ENCODE results near the gene EFCAB12. TPM values are rescaled to one million over a fixed set of nuclear protein-coding genes. Genes with fewer than 3 reads are reported as not detected.

Gene EFCAB12
- total RNA-seq, 2 experiments from 2014 or later, result 0.56 to 0.73 TPM

DNA sequence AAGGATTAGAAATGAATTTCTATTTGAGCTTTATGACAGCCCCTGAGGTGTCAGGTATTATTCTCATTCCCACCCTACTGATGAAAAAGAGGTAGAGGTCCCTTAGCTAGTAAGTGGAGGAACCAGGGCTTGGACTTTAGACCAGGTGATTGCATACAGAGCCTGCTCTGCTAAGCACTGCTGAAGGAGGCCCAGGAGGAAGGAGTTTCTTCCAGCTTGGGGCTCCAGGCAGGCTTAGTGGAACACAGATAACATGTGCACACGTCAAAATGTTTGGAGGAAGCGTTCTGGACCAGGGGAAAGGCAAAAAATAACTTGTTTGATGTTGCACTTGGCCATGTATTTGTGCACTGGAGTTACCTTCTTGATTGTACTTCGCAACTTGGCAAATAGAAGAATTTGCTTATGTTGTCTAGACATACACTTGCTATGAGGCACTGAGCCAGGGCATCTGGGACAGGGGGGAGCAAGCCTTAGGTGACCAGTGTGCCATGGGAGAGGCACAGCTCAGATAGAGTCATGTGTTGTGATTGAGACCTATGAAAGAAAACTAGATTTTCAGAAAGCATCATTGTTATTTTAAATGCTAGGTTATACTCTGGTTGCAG, 34.0 kb upstream of the EFCAB12 start:
- no peak for DNase-seq
- no peak for ATAC-seq
- intact Hi-C loops (cut with DNase I, micrococcal nuclease), result no loop called here
- no peaks in the 10 kb centered on the region for H3K27me3 Mint-ChIP-seq
- CTCF ChIA-PET, result no interaction called here
- no peaks in the 10 kb centered on the region for H3K9me3 Mint-ChIP-seq (ENCODE audit: low read depth)
- H3K4me3 Mint-ChIP-seq, result no peak overlapping the region
- H3K27ac Mint-ChIP-seq, result no peak overlapping the region
- peaks cover 2% of the 10 kb centered on the region for H3K36me3 Mint-ChIP-seq (ENCODE audit: low read depth)
- POLR2A ChIA-PET, result no interaction called here
- H3K4me1 Mint-ChIP-seq, result no peaks in the 10 kb centered on the region

DNA sequence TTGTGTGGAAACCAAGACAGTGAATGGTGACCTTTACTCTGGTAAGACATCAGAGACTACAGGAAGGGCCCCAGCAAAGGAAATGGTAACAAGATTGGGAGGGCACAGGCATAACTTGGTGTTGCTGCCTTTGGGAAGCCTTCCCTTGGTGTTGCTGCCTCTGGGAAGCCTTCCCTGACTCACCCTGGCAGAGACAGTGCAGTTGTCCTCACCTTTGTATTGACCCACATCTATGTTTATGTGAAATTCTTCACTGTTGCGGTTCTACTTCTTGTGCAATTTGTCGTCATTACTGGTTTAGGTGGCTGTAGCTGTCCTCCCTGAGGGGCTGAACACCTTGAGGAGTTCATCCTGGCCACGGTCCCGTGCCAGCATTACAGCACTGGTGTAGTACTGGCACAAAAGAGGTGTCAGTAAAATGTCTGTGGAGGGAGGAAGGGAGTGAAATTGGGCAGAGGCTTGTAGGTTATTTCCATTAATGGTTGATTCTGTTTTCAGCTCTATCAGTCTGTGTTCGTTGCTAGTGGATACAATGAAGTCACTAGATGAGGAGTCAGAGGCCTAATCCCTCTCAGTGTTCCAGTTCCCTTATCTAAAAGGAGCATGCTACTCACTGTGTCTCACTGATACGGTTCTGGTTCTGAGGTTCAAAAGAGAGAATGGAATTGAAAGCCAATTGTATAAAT, 33.2 kb upstream of the EFCAB12 start:
- intact Hi-C loops (cut with DNase I, micrococcal nuclease), result no loop called here
- peaks cover 4% of the 10 kb centered on the region for H3K36me3 Mint-ChIP-seq (ENCODE audit: low read depth)
- H3K4me1 Mint-ChIP-seq, result no peaks in the 10 kb centered on the region
- DNase-seq, result no peak
- ChIA-PET POLR2A (no interaction called here), CTCF (no interaction called here)
- H3K9me3 Mint-ChIP-seq (ENCODE audit: low read depth), result no peaks in the 10 kb centered on the region
- ATAC-seq, result no peak
- no peak overlapping the region for H3K27ac Mint-ChIP-seq
- H3K4me3 Mint-ChIP-seq, result no peak overlapping the region
- H3K27me3 Mint-ChIP-seq, result no peaks in the 10 kb centered on the region

DNA sequence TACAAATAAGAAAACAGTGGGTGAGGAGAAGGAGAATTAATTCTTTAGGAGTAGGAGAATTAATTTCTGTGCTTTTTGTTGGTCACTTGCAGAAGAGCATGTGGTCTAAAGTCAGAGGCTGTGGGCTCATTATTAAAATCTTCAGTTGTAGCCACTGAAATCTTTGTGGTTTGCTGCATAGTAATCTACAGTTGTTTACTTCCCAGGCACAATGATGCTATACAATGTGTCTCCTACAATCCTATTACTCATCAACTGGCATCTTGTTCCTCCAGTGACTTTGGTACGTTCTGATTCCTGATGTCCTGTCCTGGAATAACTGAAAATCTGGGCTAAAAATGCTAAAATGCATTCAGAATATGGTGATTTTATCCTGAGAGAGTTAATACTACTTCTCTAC, 32.6 kb upstream of the EFCAB12 start:
- ChIA-PET POLR2A (no interaction called here), CTCF (no interaction called here)
- DNase-seq (no peak), ATAC-seq (no peak)
- H3K36me3 Mint-ChIP-seq (ENCODE audit: low read depth), result peaks cover 4% of the 10 kb centered on the region
- intact Hi-C loops (cut with DNase I, micrococcal nuclease), result no loop called here
- H3K27me3 Mint-ChIP-seq, result no peaks in the 10 kb centered on the region
- H3K27ac Mint-ChIP-seq, result no peak overlapping the region
- no peaks in the 10 kb centered on the region for H3K4me1 Mint-ChIP-seq
- H3K4me3 Mint-ChIP-seq, result no peak overlapping the region
- H3K9me3 Mint-ChIP-seq (ENCODE audit: low read depth), result no peaks in the 10 kb centered on the region

DNA sequence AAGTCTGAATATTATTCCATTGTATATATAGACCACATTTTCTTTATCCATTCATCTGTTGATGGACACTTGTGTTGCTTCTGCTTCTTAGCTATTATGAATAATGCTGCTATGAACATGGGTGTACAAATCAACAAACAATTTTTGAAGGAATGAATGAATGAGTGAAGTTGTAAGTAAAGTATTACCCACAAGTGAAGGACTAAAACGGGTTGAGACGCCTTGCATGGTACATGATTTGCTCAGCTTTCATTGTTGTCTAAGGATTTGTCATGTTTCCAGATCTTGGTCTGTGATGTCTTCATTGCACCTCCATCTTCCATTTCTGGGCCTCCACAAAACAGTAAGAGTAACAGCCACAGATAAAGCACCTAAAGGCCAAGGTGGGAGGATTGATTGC, 32.1 kb upstream of the EFCAB12 start:
- no peak overlapping the region for H3K4me3 Mint-ChIP-seq
- ChIA-PET CTCF (no interaction called here), POLR2A (no interaction called here)
- H3K4me1 Mint-ChIP-seq, result no peaks in the 10 kb centered on the region
- no peak for DNase-seq
- H3K27ac Mint-ChIP-seq, result no peak overlapping the region
- H3K27me3 Mint-ChIP-seq, result no peaks in the 10 kb centered on the region
- peaks cover 4% of the 10 kb centered on the region for H3K36me3 Mint-ChIP-seq (ENCODE audit: low read depth)
- intact Hi-C loops (cut with DNase I, micrococcal nuclease), result no loop called here
- ATAC-seq, result no peak
- H3K9me3 Mint-ChIP-seq (ENCODE audit: low read depth), result no peaks in the 10 kb centered on the region

DNA sequence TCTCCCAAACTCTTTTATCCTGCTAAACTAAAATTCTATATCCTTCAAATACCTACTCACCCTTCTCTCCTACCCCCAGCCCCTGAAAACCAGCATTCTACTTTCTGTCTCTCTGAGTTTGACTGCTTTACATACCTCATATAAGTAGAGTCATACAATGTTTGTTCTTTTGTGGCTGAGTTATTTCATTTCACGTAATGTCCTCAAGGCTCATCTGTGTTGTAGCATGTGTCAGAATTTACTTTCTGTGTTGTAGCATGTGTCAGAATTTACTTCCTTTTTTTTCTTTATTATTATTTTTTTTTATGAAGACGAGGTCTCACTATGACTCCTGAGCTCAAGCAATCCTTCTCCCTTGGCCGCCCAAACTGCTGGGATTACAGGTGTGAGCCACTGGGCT, 31.7 kb upstream of the EFCAB12 start:
- DNase-seq, result no peak
- intact Hi-C loops (cut with DNase I, micrococcal nuclease), result no loop called here
- H3K36me3 Mint-ChIP-seq (ENCODE audit: low read depth), result peaks cover 4% of the 10 kb centered on the region
- ChIA-PET POLR2A (no interaction called here), CTCF (no interaction called here)
- no peak overlapping the region for H3K4me3 Mint-ChIP-seq
- H3K27me3 Mint-ChIP-seq, result no peaks in the 10 kb centered on the region
- no peak for ATAC-seq
- no peaks in the 10 kb centered on the region for H3K4me1 Mint-ChIP-seq
- H3K9me3 Mint-ChIP-seq (ENCODE audit: low read depth), result no peaks in the 10 kb centered on the region
- H3K27ac Mint-ChIP-seq, result no peak overlapping the region

DNA sequence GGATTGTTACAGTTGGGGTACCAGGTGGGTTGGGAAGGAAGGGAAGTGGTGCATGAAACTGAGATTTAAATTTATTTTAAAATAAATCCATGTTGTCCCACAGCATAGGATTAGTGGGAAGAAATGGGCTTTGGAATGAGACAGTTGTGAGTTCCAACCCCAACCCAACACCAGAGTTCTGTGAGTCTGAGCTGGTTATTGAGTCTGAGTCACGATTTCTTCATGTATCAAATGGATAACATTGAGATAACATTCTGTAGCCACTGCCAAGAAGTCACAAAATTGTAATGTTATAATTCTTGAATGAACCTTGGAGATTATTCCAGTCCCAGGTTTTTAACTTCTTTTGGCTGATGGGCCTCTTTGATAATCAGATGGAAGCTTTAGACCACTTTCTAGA, 25.3 kb upstream of the EFCAB12 start:
- intact Hi-C loops (cut with DNase I, micrococcal nuclease), result no loop called here
- peaks cover 18% of the 10 kb centered on the region for H3K36me3 Mint-ChIP-seq (ENCODE audit: low read depth)
- ChIA-PET CTCF (interaction anchor here (0.5 to 0.8 kb wide), 2 partner anchors 13 to 330 kb away, joined by 3 to 4 read pairs; no protein-coding TSS in a partner anchor), POLR2A (interaction anchor here (0.7 kb wide), 1 partner anchor 156 kb away, joined by 3 read pairs; no protein-coding TSS in a partner anchor)
- DNase-seq (no peak), ATAC-seq (no peak)
- peaks cover 9% of the 10 kb centered on the region for H3K4me1 Mint-ChIP-seq
- H3K27me3 Mint-ChIP-seq, result no peaks in the 10 kb centered on the region
- no peak overlapping the region for H3K4me3 Mint-ChIP-seq
- H3K27ac Mint-ChIP-seq, result no peak overlapping the region
- H3K9me3 Mint-ChIP-seq (ENCODE audit: low read depth), result no peaks in the 10 kb centered on the region

DNA sequence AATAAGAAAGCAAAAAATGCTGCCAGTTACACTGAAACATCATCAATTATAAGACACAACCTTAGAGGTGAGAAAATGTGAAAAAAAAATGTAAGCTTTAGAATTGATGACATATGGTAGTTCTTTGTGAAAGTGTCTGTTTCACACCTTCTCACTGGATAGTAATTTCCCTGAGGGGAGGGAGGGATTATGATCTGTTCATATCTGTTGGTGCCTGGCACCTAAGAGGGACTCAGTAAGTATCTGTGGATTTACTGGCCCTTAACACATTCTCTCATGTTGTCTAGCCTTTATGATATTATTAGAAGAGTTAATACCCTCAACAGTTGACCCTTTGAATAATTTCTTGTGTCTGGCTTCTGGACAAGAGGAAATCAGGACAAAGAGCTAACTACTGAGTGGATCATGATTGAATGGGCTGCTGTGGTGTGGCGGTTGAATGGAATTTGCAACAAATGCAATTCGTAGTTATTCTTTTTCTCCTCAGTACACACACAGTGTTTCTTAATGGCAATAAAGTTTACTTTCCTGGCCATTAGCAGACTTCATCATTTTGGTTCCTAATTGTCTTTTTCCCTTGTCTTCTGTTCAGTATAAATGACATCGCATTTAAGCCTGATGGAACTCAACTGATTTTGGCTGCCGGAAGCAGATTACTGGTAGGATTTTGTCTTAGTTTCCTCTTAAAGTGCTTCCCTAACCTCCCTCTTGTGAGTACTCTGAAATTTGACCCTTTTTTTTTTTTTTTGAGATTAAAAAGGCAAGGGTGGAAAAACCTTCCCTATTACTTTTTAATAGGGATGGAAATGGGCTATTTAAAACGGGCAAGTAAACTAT, 21.1 kb upstream of the EFCAB12 start:
- Mint-ChIP-seq H3K36me3 (ENCODE audit: low read depth) (peaks cover 13% of the 10 kb centered on the region), H3K27ac (no peak overlapping the region), H3K4me1 (peaks cover 9% of the 10 kb centered on the region), H3K4me3 (no peak overlapping the region), H3K27me3 (no peaks in the 10 kb centered on the region), H3K9me3 (ENCODE audit: low read depth) (no peaks in the 10 kb centered on the region)
- intact Hi-C loops (cut with DNase I, micrococcal nuclease), result loop anchor here in 1 of 2 experiments (10.0 kb wide), 1 partner anchor 1295 kb away; the partner anchor contains the start of gene PIK3R4
- no peak for ATAC-seq
- CTCF ChIA-PET, result no interaction called here
- DNase-seq, result no peak
- POLR2A ChIA-PET, result no interaction called here

DNA sequence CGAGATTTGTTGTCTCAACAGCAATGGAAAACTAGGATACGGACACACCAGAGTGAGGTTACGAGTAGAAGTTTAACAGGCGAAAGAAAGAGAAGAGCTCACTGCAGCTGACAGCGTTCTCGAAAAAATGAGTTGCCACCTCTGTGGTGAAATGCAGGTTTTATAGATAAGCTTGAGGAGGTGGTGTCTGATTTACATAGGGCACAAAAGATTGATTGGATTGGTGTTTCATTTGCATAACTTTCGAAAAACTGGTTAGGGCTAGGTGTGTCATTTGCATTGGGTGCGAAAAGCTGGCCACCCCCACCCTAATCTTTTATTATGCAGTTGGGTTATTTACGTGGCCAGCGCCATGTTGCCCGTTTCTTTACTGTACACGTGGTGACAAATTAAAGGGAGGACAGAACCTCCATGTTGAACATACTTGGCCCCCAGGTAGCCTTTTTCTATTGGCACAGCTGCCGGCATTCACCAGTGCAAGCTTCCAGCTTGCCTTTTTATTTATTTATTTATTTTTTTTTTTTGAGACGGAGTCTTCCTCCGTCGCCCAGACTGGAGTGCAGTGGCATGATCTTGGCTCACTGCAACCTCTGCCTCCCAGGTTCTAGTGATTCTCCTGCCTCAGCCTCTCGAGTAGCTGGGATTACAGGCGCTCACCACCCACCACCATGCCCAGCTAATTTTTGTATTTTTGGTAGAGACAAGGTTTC, 19.9 kb upstream of the EFCAB12 start:
- Mint-ChIP-seq H3K27me3 (no peaks in the 10 kb centered on the region), H3K4me3 (no peak overlapping the region), H3K27ac (no peak overlapping the region), H3K4me1 (peaks cover 16% of the 10 kb centered on the region), H3K36me3 (ENCODE audit: low read depth) (peaks cover 15% of the 10 kb centered on the region), H3K9me3 (ENCODE audit: low read depth) (no peaks in the 10 kb centered on the region)
- no peak for ATAC-seq
- DNase-seq, result no peak
- ChIA-PET CTCF (interaction anchor here (0.7 to 1.0 kb wide), 2 partner anchors 8 to 25 kb away, joined by 3 to 5 read pairs; partner anchors contain the start of genes IFT122 and MBD4), POLR2A (no interaction called here)
- intact Hi-C loops (cut with DNase I, micrococcal nuclease), result loop anchor here in 1 of 2 experiments (10.0 kb wide), 1 partner anchor 1296 kb away; the partner anchor contains the start of gene PIK3R4

DNA sequence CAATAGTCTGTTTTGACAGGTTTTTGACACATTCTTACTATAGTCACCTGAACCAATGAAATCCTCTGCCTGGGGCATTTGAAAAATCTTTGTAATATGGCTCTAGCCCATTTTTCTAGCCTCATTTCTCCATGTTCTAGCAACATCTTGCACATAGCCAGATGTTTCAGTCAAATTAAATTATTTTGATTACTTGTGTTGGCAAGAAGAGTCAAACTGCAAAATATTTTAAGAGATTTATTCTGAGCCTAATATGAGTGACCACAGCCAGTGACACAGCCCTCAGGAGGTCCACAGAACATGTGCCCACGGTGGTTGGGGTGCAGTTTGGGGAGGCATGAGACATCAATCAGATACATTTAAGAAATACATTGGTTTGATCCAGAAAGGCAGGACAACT, 18.5 kb upstream of the EFCAB12 start:
- DNase-seq (no peak), ATAC-seq (no peak)
- Mint-ChIP-seq H3K27ac (no peak overlapping the region), H3K4me3 (no peak overlapping the region), H3K27me3 (no peaks in the 10 kb centered on the region), H3K9me3 (ENCODE audit: low read depth) (no peaks in the 10 kb centered on the region), H3K36me3 (ENCODE audit: low read depth) (peaks cover 9% of the 10 kb centered on the region), H3K4me1 (peaks cover 30% of the 10 kb centered on the region)
- CTCF ChIA-PET, result no interaction called here
- intact Hi-C loops (cut with DNase I, micrococcal nuclease), result loop anchor here in 1 of 2 experiments (10.0 kb wide), 1 partner anchor 1298 kb away; the partner anchor contains the start of gene PIK3R4
- POLR2A ChIA-PET, result no interaction called here

DNA sequence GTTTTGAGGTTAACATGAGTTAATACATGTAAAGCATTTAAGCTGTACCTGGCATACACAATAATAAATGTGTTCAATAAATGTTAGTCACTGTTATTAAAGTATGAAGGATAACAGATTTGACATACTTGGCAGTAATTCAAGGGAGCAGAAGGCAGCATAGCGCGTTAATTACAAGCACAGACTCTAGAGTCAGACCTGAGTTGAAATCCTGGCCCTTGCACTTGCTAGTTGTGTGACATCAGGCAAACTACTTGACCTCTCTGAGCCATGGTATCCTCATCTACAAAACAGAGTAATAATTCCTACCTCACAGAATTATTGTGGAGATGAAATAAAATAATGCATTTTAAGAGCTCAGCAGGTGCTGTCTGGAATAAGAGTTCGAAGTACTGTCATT, 17.0 kb upstream of the EFCAB12 start:
- intact Hi-C loops (cut with DNase I, micrococcal nuclease), result loop anchor here in 1 of 2 experiments (10.0 kb wide), 1 partner anchor 1299 kb away; the partner anchor contains the start of gene PIK3R4
- Mint-ChIP-seq H3K27ac (no peak overlapping the region), H3K4me1 (peaks cover 38% of the 10 kb centered on the region), H3K9me3 (ENCODE audit: low read depth) (no peaks in the 10 kb centered on the region), H3K27me3 (no peaks in the 10 kb centered on the region), H3K36me3 (ENCODE audit: low read depth) (peaks cover 8% of the 10 kb centered on the region), H3K4me3 (no peak overlapping the region)
- ATAC-seq (no peak), DNase-seq (no peak)
- ChIA-PET CTCF (interaction anchor here (0.7 to 2.0 kb wide), 2 partner anchors 37 to 62 kb away, joined by 4 read pairs; no protein-coding TSS in a partner anchor), POLR2A (no interaction called here)

DNA sequence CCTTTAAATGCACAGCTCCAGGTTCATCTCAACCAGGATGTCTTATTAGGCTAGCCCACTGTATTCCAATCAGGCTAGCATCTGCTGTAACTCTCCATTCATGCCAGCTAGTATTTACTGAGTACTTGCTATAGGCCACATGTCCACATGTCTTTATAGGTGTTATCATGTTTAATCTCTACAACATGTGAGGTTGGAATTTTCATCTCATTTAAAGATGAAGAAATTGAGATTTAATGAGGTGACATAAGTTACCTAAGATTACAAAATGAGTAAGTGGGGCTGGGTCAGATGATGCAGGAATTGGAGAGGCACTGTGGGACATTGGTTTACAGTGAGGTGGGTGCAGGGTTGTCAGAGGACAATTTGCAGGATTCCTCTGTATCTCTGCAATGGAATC, 14.5 kb upstream of the EFCAB12 start:
- Mint-ChIP-seq H3K27ac (peak overlapping the region; percentile 68), H3K27me3 (no peaks in the 10 kb centered on the region), H3K36me3 (ENCODE audit: low read depth) (peaks cover 19% of the 10 kb centered on the region), H3K4me1 (peaks cover 38% of the 10 kb centered on the region), H3K9me3 (ENCODE audit: low read depth) (no peaks in the 10 kb centered on the region), H3K4me3 (no peak overlapping the region)
- ATAC-seq (no peak), DNase-seq (no peak)
- CTCF ChIA-PET, result no interaction called here
- intact Hi-C loops (cut with DNase I, micrococcal nuclease), result loop anchor here (5.0 to 10.0 kb wide), 4 partner anchors 321 to 1302 kb away; partner anchors contain the start of genes PIK3R4 (in 1 of the 2) and RAB43 (in 1 of the 2)
- POLR2A ChIA-PET, result no interaction called here

All from activated CD4-positive, alpha-beta T cell treated with anti-CD3 and anti-CD28 coated beads for 36 hours (primary cell).